ENCODE measurements around the gene MAST2.
"Not testable (repeated sequence)": the region's sequence is repeated elsewhere in the genome, so short reads cannot be mapped to it uniquely, and the experiment has no call there.

The MAST2 gene

DNA sequence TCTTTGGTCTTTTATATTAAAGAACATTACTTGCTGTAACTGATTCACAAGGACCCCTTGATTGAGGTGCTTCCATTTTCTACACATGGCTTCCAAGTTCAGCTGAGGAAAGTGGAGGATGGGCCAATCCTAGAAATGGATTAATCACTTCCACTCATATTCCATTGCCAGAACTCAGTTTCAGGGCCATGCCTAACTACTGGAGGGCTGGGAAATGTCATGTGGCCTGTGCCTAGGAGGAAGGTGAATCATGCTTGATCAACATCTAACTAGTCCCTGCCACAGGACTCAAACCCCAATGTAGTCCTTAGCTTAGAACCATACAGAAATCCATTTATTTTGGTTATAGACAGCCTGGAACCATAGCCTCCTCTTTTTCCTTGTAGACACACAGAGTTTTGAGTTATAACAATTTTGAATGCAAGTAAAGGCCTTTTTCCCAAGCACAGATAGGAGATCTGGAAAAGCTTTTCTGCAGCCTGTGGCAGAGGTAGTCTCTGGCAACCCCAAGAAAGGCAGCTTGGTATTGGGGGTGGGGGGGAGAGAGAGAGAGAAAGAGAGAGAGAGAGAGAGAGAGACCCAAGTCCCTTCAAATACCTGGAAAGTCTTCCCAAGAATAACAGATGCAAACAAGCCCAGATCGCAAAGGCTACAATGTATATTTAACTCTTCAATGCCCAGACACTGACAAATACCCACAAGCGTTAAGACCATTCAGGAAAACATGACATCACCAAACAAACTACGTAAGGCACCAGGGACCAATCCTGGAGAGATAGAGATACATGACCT lies 12.5 kb downstream of the MAST2 start:
- DNase-seq = no peak

DNA sequence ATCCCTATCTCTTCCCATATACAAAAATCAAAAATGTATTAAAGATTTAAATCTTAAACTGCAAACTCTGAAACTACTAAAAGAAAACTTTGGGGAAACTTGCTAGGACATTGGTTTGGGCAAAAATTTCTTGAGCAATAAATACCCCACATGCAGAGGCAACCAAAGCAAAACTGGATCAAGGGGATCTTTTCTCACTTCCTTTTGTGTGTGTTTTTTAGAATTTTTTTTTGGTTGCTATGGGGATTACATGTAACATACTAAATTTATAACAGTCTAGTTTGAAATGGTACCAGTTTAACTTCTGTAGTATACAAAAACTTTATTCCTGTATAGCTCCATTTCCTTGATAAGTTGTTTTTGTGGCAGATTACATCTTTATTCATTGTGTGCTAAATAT lies 16.8 kb downstream of the MAST2 start:
- DNase-seq = no peak

DNA sequence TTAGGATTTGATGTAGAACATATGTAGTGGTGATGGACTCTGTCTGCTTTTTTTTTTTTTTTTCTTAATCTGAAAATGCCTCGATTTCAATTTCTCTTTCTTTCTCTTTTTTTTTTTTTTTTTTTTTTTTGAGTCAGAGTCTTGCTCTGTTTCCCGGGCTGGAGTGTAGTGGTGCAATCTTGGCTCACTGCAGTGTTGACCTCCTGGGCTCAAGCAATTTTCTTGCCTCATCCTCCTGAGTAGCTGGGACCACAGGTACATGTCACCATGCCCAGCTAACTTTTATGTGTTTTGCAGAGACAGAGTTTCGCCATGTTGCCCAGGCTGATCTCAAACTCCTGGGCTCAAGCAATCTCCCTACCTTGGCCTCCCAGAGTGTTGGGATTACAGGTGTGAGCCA lies 17.4 kb downstream of the MAST2 start:
- DNase-seq = no peak

DNA sequence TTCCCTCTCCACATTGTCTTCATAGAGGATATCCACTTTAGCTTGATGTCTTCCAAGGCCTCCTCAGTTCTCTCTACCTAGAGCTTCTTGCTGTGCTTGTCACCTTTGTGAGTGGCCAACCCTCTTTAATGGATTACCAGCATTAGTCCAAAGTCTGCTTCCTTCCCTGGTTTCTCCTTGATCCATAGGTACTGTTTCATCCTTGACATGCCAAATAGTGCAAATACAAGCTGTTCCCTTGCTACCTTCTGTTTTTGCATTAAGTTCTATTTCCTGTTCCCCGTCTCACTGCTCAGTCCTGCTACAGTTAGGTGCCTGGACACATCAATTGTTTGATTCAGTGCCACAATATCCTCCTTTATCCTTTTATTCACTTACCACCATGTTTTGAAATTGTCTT lies 19.2 kb downstream of the MAST2 start:
- DNase-seq = no peak

DNA sequence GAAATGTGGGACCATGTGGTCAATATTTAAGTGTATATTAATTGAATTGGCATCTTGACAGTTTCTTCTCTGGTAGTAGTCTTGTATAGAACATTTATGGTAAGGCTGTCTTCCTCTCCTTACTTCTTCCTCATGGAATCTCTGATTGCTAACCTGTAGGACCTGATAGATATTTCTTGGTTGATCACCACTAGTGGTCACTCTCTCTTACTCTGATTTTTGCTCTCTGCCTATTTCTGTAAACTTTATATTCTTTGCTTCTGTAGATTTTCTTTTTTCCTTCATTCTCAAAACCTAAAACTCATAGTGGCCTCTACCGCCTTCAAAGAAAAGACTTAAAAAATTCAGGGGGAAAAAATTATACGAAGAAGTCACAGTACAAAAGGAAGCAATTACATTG lies 21.2 kb downstream of the MAST2 start:
- DNase-seq = no peak

DNA sequence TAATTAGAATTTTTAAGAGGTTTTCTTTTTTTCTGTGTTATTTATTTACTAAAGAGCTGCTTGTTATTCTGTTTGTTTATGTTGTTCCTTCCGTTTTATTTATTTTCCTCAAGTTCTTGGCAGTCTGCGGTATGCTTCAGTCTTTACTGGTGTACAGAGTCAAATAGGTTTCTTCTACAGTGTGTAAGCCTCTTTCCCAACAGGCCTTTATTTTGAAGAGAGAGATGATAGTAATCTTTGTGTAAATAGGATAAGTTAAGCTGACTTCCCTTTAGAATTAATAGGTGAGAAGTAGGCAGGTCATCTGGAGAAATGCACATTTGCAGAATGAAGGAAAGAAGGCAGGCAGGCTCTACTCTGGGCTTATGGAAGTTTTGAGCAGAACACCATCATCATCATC lies 23.8 kb downstream of the MAST2 start:
- no peak for DNase-seq

DNA sequence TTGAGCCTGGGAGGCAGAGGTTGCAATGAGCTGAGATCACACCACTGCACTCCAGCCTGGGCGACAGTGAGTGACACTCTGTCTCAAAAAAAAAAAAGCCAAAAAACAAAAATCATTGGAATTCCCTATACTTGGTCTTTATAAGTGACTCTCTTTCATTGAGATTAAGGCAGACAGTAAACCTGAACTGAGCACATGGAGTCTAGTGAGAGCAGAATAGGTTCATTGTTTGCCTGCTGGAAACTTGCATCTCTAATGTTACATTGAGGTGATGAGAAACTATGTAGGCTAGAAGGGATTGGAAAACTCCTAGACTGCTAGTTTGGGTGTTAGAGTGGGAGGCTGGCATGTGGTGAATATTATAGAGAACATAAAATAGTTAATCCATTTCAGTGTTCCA lies 25.4 kb downstream of the MAST2 start:
- DNase-seq = no peak

DNA sequence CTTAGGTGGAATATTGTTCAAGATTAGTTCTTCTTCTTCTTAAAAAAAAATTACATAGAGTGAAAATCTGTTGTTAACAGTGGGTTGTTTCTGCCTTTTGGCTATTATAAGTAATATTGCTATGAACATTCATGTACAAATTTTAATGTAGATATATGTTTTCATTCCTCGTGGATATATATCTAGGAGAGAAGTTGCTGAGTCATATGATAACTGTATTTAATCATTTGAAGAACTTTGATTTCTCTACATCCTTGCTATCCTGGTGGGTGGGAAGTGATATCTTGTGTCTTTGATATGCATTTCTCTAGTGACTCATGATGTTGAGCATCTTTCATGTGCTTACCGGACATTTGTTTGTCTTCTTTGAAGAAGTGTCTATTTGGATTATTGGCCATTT lies 29.9 kb downstream of the MAST2 start:
- no peak for DNase-seq

DNA sequence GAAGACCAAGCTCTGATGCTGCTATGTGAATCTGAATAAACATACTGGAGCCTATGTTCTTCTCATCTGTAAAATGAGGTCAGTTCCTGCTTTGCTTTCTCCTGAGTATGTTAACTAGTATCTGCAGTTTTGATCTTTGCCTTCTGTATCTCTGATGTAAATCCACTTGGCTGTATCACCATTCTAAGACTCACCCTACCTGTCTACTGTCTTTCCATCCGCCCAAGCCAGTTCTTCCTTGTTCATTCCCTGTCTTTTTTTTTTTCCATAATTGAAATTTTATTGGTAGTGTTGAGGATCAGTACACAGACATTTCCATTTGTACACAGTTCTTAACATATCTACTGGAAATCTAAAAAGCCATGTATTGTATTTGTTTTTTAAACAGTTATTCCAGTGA lies 31.3 kb downstream of the MAST2 start:
- no peak for DNase-seq

DNA sequence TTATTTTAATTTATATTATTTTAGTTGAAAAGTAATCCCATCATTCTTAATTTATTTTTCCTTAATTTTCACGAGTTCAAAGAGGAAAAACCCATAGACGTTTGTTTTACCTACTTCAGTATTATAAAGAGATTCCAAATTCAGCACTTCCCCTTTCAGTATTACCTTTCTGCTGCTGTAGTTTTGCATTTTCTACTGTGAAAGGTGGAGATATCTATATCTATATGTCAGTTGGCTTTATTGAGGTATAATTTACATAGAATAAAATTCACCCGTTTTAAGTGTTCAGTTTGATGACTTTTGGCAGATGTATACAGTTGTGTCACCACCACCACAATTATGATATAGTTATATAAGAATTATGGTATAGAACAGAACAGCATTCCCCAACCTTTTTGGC lies 33.0 kb downstream of the MAST2 start:
- DNase-seq = no peak

DNA sequence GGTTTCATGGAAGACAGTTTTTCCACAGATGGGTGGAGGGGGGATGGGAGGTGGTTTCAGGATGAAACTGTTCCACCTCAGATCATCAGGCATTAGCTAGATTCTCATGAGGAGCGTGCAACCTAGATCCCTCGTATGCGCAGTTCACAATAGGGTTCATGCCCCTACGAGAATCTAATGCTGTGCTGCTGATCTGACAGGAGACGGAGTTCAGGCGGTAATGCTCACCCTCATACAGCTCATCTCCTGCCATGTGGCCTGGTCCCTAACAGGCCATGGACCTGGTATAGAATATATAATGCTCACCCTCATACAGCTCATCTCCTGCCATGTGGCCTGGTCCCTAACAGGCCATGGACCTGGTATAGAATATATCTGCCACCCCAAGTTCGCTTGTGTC lies 33.4 kb downstream of the MAST2 start:
- DNase-seq = not testable (repeated sequence)

DNA sequence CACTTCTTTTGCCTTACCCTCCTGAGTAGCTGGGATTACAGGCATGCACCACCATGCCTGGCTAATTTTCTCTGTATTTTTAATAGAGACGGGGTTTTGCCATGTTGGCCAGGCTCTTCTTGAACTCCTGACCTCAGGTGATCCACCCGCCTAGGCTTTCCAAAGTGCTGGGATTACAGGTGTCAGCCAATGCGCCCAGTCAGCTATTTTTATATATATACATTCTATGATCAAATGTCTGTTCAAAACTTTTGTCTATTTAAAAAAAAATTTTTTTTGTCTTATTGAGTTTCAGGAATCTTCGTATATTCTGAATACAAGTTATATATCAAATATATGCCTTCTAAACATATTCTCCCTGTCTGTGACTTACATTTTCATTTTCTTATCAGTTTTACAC lies 34.9 kb downstream of the MAST2 start:
- not testable (repeated sequence) for DNase-seq

DNA sequence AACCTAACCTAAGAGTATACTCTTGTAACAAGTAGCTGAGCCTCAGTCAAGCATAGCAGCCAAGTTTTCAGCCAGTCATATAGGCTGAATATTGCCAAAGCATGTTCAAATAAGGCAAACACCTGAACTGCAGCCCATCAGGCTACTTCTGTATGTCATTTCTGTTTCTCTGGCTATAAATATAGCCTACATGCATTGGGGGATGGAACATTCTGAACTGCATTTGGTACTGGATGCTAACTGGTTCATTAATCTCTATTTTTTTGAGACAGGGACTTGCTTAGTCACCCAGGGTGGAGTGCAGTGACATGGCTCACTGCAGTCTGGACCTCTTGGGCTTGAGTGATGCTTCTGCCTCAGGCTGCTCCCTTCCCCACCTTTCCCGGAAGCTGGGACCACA lies 37.3 kb downstream of the MAST2 start:
- DNase-seq = no peak

DNA sequence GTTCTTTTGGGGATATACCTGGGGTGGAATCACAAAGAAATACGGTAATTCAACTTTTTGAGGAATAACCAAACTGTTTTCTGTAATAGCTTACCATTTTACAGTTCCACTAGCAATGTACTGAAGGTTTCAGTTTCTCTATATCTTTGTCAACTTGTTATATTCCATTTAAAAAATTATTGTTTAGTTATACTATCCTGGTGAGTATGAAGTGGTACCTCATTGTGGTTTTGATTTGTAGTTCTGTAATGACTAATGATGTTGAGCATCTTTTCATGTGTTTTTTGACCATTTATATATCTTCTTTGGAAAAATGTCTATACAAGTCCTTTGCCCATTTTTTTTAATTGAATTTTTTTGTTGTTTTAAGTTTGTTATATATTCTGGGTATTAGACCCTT lies 39.4 kb downstream of the MAST2 start:
- no peak for DNase-seq

DNA sequence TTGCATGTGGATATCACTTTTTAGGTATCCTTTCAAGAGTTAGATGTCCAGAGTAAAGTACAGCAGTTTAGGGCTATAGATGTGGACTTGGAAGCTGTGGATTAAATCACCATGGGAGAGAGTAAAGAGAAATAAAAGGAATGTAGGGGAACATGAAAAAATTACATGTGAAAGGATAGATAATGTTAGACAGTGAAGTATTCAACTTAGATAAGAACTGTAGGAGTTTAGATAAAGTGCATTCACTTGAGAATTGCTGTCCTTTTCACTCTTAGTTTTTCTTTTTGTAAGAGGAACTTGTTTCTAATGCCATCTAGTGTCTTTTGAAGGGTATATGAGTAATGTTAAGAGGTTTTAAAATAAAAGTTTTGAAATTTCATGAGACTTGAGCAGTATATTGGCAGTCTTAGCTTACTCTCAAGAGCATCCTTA lies 40.1 kb downstream of the MAST2 start:
- DNase-seq = no peak

DNA sequence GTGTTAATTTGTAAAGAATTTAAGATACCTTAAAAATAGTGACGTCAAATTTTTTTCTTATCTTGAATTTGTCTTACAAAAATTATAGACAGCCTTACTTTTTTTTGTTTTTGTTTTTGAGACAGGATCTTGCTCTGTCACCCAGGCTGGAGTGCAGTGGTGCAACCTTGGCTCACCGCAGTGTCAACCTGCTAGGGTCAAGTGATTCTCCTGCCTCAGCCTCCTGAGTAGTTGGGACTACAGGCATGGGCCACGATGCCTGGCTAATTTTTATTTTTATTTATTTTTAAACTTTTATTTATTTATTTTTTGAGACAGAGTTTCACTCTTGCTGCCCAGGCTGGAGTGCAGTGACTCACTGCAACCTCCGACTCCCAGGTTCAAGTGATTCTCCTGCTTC lies 40.6 kb downstream of the MAST2 start:
- DNase-seq = not testable (repeated sequence)

DNA sequence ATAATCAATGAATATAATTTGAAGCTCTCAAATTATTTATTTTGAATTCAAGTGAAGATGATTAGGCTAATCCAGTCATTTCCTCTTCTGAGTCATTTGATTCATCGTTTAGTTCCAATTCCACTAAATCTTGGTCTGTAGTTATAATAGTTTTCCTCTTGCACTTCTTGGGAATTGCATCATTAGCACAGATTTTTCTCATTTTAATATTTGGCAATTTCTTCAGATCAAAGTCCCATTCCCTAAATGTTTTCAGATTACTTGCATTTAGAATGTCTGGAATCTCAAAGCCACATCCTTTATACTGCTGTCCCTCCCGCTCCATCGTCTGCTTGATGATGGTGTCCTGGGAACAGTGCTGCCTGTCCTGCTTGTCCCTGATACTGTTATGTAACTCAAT lies 43.5 kb downstream of the MAST2 start:
- no peak for DNase-seq

DNA sequence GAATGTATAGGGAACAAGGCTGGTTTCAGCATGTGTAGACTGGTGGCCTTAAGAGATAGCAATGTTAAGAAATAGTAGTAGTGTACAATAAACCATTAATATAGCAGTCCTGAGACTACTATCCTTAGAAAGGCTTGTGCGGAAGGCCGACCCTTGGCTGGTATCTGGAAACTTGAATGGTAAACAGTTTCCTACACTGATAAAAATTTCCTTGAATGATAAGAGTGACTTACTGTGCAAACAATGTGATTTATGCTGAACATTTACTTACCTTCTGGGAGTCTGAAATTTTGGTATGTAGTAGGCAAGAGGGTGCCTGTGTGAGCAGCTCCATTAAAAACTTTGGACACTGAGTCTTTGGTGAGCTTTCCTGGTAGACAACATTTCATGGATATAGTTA lies 44.7 kb downstream of the MAST2 start:
- DNase-seq = no peak

DNA sequence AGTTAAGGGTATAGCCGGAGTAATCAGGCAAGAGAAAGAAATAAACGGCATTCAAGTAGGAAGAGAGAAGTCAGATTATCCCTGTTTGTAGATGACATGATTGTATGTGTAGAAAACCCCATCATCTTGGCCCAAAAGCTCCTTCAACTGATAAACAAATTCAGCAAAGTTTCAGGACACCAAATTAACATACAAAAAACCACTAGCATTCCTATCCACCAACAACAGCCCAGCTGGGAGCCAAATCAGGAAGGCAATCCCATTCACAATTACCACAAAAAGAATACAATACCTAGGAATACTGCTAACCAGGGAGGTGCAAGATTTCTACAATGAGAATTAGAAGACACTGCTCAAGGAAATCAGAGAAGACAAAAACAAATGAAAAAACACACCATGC lies 45.3 kb downstream of the MAST2 start:
- no peak for DNase-seq

DNA sequence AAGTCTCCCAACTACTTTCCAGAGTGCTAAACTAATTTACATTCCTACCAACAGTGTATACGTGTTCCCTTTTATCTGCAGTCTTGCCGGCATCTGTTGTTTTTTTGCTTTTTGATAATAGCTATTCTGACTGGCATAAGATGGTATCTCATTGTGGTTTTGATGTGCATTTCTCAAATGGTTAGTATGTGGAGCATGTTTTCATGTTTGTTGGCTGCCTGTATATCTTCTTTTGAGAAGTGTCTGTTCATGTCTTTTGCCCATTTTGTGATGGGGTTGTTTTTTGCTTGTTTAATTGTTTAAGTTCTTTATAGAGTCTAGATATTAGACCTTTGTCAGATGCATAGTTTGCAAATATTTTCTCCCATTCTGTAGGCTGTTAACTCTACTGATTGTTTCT lies 46.6 kb downstream of the MAST2 start:
- DNase-seq = no peak

DNA sequence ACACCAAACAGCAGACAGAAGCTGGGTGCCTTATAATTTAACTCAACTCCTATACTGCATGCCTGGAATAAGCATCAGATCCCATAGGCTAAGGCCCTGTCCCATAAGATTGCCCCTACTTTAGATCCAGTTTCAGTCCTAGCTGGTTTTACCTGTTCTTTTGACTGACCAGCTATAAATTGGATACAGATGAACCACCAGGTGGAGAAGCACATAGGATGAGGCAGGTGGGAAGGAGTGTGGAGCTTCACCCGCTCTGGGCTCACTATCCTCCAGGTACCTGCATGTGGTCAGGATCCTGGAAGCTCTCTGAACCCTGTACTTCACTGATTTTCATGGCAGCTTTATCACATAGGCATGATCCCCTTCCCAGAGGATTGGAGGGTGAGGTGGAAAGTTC lies 51.3 kb downstream of the MAST2 start:
- no peak for DNase-seq

DNA sequence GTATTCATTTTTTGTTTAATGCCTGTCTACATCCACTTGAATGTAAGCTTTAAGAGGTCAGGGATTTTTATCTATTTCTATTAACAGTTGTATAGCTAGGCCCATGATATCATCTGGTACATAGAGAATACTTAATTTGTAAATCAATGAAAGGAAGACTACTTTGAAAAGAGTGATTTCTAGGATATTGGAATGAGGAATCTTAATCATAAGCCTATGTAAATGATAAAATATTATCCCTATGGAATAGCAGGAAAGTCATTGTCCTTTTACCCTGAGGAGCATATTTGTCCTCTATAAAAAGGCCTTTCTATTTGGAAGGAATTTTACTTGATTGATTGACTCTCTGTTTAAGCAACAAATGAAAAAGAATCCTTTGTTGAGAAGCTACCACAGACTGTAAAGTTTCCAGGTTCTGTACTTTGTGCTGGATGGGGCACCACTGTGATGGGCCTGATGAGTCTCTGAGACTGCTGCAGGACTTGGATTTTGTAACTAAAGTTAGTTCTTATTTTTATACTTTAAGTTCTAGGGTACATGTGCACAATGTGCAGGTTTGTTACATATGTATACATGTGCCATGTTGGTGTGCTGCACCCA lies 53.8 kb downstream of the MAST2 start:
- DNase-seq = no peak

DNA sequence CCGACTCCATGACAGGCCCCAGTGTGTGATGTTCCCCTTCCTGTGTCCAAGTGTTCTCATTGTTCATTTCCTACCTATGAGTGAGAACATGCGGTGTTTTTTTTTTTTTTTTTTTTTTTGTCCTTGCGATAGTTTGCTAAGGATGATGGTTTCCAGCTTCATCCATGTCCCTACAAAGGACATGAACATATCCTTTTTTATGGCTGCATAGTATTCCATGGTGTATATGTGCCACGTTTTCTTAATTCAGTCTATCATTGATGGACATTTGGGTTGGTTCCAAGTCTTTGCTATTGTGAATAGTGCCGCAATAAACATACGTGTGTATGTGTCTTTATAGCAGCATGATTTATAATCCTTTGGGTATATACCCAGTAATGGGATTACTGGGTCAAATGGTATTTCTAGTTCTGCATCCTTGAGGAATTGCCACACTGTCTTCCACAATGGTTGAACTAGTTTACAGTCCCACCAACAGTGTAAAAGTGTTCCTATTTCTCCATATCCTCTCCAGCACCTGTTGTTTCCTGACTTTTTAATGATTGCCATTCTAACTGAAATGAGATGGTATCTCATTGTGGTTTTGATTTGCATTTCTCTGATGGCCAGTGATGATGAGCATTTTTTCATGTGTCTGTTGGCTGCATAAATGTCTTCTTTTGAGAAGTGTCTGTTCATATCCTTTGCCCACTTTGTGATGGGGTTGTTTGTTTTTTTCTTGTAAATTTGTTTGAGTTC lies 54.5 kb downstream of the MAST2 start:
- DNase-seq = not testable (repeated sequence)

DNA sequence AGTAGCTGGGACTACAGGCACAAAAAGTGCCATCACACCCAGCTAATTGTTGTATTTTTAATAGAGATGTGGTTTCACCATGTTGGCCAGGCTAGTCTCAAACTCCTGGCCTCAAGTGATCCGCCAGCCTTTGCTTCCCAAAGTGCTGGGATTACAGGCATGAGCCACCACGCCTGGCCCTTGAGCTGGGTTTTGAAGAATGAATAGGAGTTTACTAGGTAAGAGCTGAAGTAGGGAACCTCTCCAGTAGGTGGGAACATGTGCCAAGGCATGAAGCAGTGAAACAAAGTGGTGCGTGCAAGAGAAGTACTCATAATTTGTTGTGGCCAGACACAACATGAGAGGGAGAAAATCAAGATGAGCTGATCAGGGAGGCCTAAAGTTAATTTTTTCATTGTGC lies 55.8 kb downstream of the MAST2 start:
- DNase-seq = no peak

Data from NCI-H1694 (cell line).